ENCODE data around the gene TREX2.

DNA sequence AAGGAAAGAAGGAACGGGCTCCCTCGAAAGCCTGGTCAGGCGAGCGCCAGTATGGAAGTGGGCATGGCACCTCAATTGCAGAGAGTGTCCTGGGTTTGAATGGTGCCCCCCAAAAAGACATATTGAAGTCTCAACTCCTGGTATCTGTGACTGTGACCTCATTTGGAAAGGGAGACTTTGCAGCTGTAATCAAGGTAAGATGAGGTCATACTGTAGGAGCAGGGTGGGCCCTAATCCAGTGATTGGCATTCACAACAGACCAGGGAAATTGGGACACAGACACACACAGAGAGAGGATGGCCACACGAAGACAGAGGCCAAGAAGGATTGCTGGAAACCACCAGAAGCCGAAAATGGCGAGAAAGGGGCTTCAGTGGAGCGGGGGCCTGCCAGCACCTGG lies 28.2 kb downstream of the TREX2 start:
- TF ChIP-seq, protein P1, sequence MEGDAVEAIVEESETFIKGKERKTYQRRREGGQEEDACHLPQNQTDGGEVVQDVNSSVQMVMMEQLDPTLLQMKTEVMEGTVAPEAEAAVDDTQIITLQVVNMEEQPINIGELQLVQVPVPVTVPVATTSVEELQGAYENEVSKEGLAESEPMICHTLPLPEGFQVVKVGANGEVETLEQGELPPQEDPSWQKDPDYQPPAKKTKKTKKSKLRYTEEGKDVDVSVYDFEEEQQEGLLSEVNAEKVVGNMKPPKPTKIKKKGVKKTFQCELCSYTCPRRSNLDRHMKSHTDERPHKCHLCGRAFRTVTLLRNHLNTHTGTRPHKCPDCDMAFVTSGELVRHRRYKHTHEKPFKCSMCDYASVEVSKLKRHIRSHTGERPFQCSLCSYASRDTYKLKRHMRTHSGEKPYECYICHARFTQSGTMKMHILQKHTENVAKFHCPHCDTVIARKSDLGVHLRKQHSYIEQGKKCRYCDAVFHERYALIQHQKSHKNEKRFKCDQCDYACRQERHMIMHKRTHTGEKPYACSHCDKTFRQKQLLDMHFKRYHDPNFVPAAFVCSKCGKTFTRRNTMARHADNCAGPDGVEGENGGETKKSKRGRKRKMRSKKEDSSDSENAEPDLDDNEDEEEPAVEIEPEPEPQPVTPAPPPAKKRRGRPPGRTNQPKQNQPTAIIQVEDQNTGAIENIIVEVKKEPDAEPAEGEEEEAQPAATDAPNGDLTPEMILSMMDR (conservative IDR thresholded peaks at IDR 0.05 in 1 of 2, IDR thresholded peaks at IDR 0.05 in 1 of 2; ENCODE audit: extremely low read depth in 1 of 2, insufficient read depth in 1 of 2, low read depth in 1 of 2, low read length in 2 of 2): no peak
- TF ChIP-seq EZH2 (IDR thresholded peaks at IDR 0.05; ENCODE audit: borderline replicate concordance, low read length): no peak
